ENCODE results near the gene SSC5D. TPM values are rescaled to one million over a fixed set of nuclear protein-coding genes. Genes with fewer than 3 reads are reported as not detected.

SSC5D gene
- total and polyA plus RNA-seq, 2 of the 4 experiments (the other 2 are of a cell fraction), result 1.4 to 19.1 TPM

DNA sequence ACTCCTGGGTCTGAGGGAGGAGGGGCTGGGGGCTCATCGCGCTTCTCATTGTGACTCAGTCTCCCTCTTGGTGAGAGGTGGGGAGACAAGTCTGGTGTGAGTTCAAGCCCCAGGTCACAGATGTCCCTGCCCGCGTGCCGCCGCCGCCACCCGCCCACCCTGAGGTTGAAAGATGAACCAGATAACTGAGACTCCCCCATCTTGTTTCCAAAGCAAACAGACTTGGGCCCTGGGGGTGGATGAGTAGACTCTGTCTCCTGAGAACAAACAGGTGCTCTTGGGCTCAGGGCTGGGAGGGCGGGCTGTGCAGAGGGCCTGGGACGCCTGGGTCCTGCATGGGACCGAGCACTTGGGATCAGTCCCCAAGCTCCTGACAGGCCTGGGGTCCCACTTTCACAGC is 48.1 kb downstream of the SSC5D start:
- Histone ChIP-seq H3K14ac (replicated peaks; ENCODE audit: low read depth, low read length) (no peak overlapping the region), H3K9ac (ENCODE audit: low read depth, low read length) (no peak overlapping the region), H3K18ac (ENCODE audit: low read depth, low read length) (no peak overlapping the region), H3K9me3 (ENCODE audit: control insufficient read depth, insufficient read depth, low read length) (no peaks in the 10 kb centered on the region), H4K8ac (ENCODE audit: low read depth in 2 of 2, low read length in 2 of 2) (no peak overlapping the region), H3K4me1 (ENCODE audit: control insufficient read depth, insufficient read depth, low read length) (no peaks in the 10 kb centered on the region; the same call in 1 of the 2 replicates), H2BK120ac (ENCODE audit: low read depth, low read length) (no peak overlapping the region), H3K4me2 (ENCODE audit: low read depth, low read length) (no peak overlapping the region), H3K36me3 (ENCODE audit: control insufficient read depth, insufficient read depth, low read length) (no peaks in the 10 kb centered on the region), H3K9me1 (ENCODE audit: insufficient read depth, low read length) (0 out of 2 replicates have a peak, but pooled peaks cover 2% of the 10 kb centered on the region), H4K5ac (ENCODE audit: low read depth, low read length) (no peak overlapping the region), H3K79me1 (ENCODE audit: low read depth in 1 of 2, low read length in 2 of 2) (no peaks in the 10 kb centered on the region), H2AK9ac (replicated peaks; ENCODE audit: low read depth, low read length, poor library complexity) (no peak overlapping the region), H2BK5ac (ENCODE audit: low read depth, low read length, poor library complexity, severe bottlenecking) (no peak overlapping the region), H3K23ac (ENCODE audit: low read depth, low read length) (no peak overlapping the region), H3K4ac (ENCODE audit: low read depth, low read length) (no peak overlapping the region), H4K20me1 (ENCODE audit: insufficient read depth, low read length) (no peaks in the 10 kb centered on the region), H2AFZ (replicated peaks; ENCODE audit: low read length, poor library complexity) (no peak overlapping the region), H2BK20ac (ENCODE audit: low read depth, low read length) (no peak overlapping the region), H2BK15ac (ENCODE audit: low read depth, low read length) (no peak overlapping the region), H4K91ac (ENCODE audit: insufficient read depth, low read depth, low read length) (no peak overlapping the region), H2AK5ac (ENCODE audit: low read depth, low read length) (no peak overlapping the region; the same call in 1 of the 2 replicates), H3K56ac (ENCODE audit: extremely low read depth, insufficient read depth, low read length) (no peak overlapping the region), H3K4me3 (ENCODE audit: insufficient read depth, low read depth, low read length) (no peak overlapping the region), H3K27ac (ENCODE audit: insufficient read depth, low read length) (no peak overlapping the region), H3K27me3 (ENCODE audit: control insufficient read depth, insufficient read depth, low read length) (no peaks in the 10 kb centered on the region; the same call in 1 of the 2 replicates)
- BruUV-seq (replicated peaks), result no TSS peak
- no peak for DNase-seq
- POLR2A ChIA-PET (ENCODE audit: unreplicated experiment), result no interaction called here
- TF ChIP-seq MAZ (IDR thresholded peaks at IDR 0.05; ENCODE audit: borderline replicate concordance, low read depth, low read length), result no peak
- dilution Hi-C loops (cut with HindIII; ENCODE audit: low sequenced_read_pairs, unreplicated experiment) (no loop called here), in situ Hi-C loops (cut with MboI; ENCODE audit: low sequenced_read_pairs) (no loop called here), intact Hi-C loops (cut with micrococcal nuclease) (loop anchor here (2.0 kb wide), 1 partner anchor 20 kb away; no protein-coding TSS in a partner anchor)
- CTCF ChIA-PET, result no interaction called here
- no peak for ATAC-seq (ENCODE audit: low read depth)
- WGBS, 2 experiments (ENCODE audit: extremely low coverage in 2 of 2, insufficient read length in 1 of 2), result 100% methylated on average over 1 of the region's 11 CpGs; no CpG with 5 or more reads in 1 of the 2 experiments

All from IMR-90 (cell line).